H9 (cell line): ENCODE results near the gene CAMTA2. TPM values are rescaled to one million over a fixed set of nuclear protein-coding genes. Genes with fewer than 3 reads are reported as not detected.

Experiments used
- DNase-seq: peaks from one replicate; pipeline ENCODE4 v3.0.0-alpha.2; 2017
- H2AFZ ChIP-seq: one replicate; pipeline ENCODE4 v1.6.1; 2013; ENCODE audit warnings: mild to moderate bottlenecking, low read length, control low read depth, moderate library complexity
- H2AK5ac ChIP-seq: 2 replicates; pipeline ENCODE4 v1.6.1; 2013; ENCODE audit warnings: low read length, control low read depth, mixed read lengths; ENCODE audit not compliant: insufficient read length
- H2BK120ac ChIP-seq: one replicate; pipeline ENCODE4 v1.6.1; 2013; ENCODE audit warnings: low read depth, mild to moderate bottlenecking, low read length, control low read depth, inconsistent platforms; ENCODE audit not compliant: poor library complexity, severe bottlenecking
- H2BK12ac ChIP-seq: 2 replicates; pipeline ENCODE4 v1.6.1; 2013; ENCODE audit warnings: low read length, control low read depth, mixed read lengths, low read depth; ENCODE audit not compliant: insufficient read length
- H2BK15ac ChIP-seq: 2 replicates; pipeline ENCODE4 v1.6.1; 2013; ENCODE audit warnings: low read depth, low read length, control low read depth
- H2BK20ac ChIP-seq: one replicate; pipeline ENCODE4 v1.6.1; 2013; ENCODE audit warnings: low read depth, mild to moderate bottlenecking, low read length, control low read depth, inconsistent platforms; ENCODE audit not compliant: poor library complexity, severe bottlenecking
- H2BK5ac ChIP-seq: 2 replicates; pipeline ENCODE4 v1.6.1; 2013; ENCODE audit warnings: low read length, control low read depth, mixed read lengths; ENCODE audit not compliant: insufficient read length
- H3K14ac ChIP-seq: 2 replicates; pipeline ENCODE4 v1.6.1; 2013; ENCODE audit warnings: low read length, control low read depth; ENCODE audit not compliant: insufficient read depth
- H3K18ac ChIP-seq: 2 replicates; pipeline ENCODE4 v1.6.1; 2013; ENCODE audit warnings: low read depth, mild to moderate bottlenecking, mixed read lengths, low read length, control low read depth; ENCODE audit not compliant: insufficient read length
- H3K23ac ChIP-seq: 2 replicates; pipeline ENCODE4 v1.6.1; 2013; ENCODE audit warnings: low read length, control low read depth, mixed read lengths, low read depth; ENCODE audit not compliant: insufficient read length
- H3K23me2 ChIP-seq: 2 replicates; pipeline ENCODE4 v1.6.1; 2013; ENCODE audit warnings: low read depth, mild to moderate bottlenecking, mixed read lengths, low read length, control low read depth; ENCODE audit not compliant: insufficient read length, poor library complexity, severe bottlenecking
- H3K27ac ChIP-seq: 2 replicates; pipeline ENCODE4 v1.5.1; 2013; ENCODE audit warnings: low read length, control low read depth, mixed read lengths, low read depth; ENCODE audit not compliant: insufficient read length
- H3K27me3 ChIP-seq: 2 replicates; pipeline ENCODE4 v1.6.1; 2013; ENCODE audit warnings: low read length, control low read depth, inconsistent platforms; ENCODE audit not compliant: insufficient read depth
- H3K4ac ChIP-seq: 2 replicates; pipeline ENCODE4 v1.6.1; 2013; ENCODE audit warnings: low read depth, mild to moderate bottlenecking, control low read depth, inconsistent platforms, low read length, moderate library complexity
- H3K4me1 ChIP-seq: 2 replicates; pipeline ENCODE4 v1.6.1; 2013; ENCODE audit warnings: low read length, control low read depth, inconsistent platforms; ENCODE audit not compliant: insufficient read depth
- H3K4me2 ChIP-seq: 2 replicates; pipeline ENCODE4 v1.6.1; 2013; ENCODE audit warnings: low read length, control low read depth, mixed read lengths; ENCODE audit not compliant: insufficient read length, insufficient read depth
- H3K56ac ChIP-seq: 2 replicates; pipeline ENCODE4 v1.6.1; 2013; ENCODE audit warnings: low read depth, mild to moderate bottlenecking, mixed read lengths, low read length, control low read depth; ENCODE audit not compliant: insufficient read length
- H3K79me1 ChIP-seq: 2 replicates; pipeline ENCODE4 v1.6.1; 2013; ENCODE audit warnings: low read depth, mild to moderate bottlenecking, moderate library complexity, low read length, control low read depth, inconsistent platforms; ENCODE audit not compliant: insufficient read depth, poor library complexity, severe bottlenecking
- H3K79me2 ChIP-seq: 2 replicates; pipeline ENCODE4 v1.6.1; 2013; ENCODE audit warnings: low read length, control low read depth, inconsistent platforms; ENCODE audit not compliant: insufficient read depth
- H3K9ac ChIP-seq: 2 replicates; pipeline ENCODE4 v1.6.1; 2013; ENCODE audit warnings: low read length, control low read depth, mixed read lengths; ENCODE audit not compliant: insufficient read length; ENCODE audit errors: extremely low read depth
- H3K9me3 ChIP-seq: one replicate; pipeline ENCODE4 v1.6.1; 2013; ENCODE audit warnings: low read depth, low read length, inconsistent platforms; ENCODE audit not compliant: control insufficient read depth
- H3T11ph ChIP-seq: one replicate; pipeline ENCODE4 v1.6.1; 2013; ENCODE audit warnings: mild to moderate bottlenecking, low read length, control low read depth, inconsistent platforms
- H4K20me1 ChIP-seq: one replicate; pipeline ENCODE4 v1.6.1; 2013; ENCODE audit not compliant: control insufficient read depth, insufficient read length, insufficient read depth
- H4K5ac ChIP-seq: 2 replicates; pipeline ENCODE4 v1.6.1; 2013; ENCODE audit warnings: low read depth, mild to moderate bottlenecking, mixed read lengths, low read length, control low read depth; ENCODE audit not compliant: insufficient read length
- H4K8ac ChIP-seq: replicated peaks from 2 replicates; pipeline ENCODE4 v1.6.1; 2013; ENCODE audit warnings: low read length, control low read depth, mixed read lengths, low read depth; ENCODE audit not compliant: insufficient read length
- H4K91ac ChIP-seq: 2 replicates; pipeline ENCODE4 v1.6.1; 2013; ENCODE audit warnings: low read depth, mild to moderate bottlenecking, moderate library complexity, mixed read lengths, low read length, control low read depth; ENCODE audit not compliant: insufficient read length
- H3K27ac Mint-ChIP-seq, 3 experiments: 2 replicates in 2 of 3; 3 replicates in 1 of 3; pipeline ENCODE4 v1.8.0; 2020 to 2021; ENCODE audit warnings: mixed read lengths in 3 of 3, mild to moderate bottlenecking in 1 of 3, moderate library complexity in 1 of 3
- H3K27me3 Mint-ChIP-seq: 2 replicates; pipeline ENCODE4 v1.8.0; 2021; ENCODE audit warnings: low read depth, mild to moderate bottlenecking, moderate library complexity, mixed read lengths
- H3K36me3 Mint-ChIP-seq, 3 experiments: 2 replicates in 2 of 3; 3 replicates in 1 of 3; pipeline ENCODE4 v1.8.0; 2020 to 2021; ENCODE audit warnings: low read depth in 3 of 3, mixed read lengths in 3 of 3; ENCODE audit not compliant: insufficient read depth in 1 of 3
- H3K4me1 Mint-ChIP-seq, 2 experiments: 2 replicates each; pipeline ENCODE4 v1.8.0; 2020; ENCODE audit warnings: mixed read lengths in 2 of 2
- H3K4me3 Mint-ChIP-seq, 2 experiments: 2 replicates in 1 of 2; 3 replicates in 1 of 2; pipeline ENCODE4 v1.8.0; 2020 to 2021; ENCODE audit warnings: mild to moderate bottlenecking in 2 of 2, mixed read lengths in 2 of 2, moderate library complexity in 1 of 2
- H3K9me3 Mint-ChIP-seq, 2 experiments: 2 replicates in 1 of 2; 3 replicates in 1 of 2; pipeline ENCODE4 v1.8.0; 2020; ENCODE audit warnings: mild to moderate bottlenecking in 2 of 2, mixed read lengths in 2 of 2, moderate library complexity in 1 of 2
- CTCF ChIP-seq: fragments of 200-600 bp; sonication (generic); conservative IDR thresholded peaks from 3 replicates; pipeline ENCODE4 v1.8.0; 2021; ENCODE audit warnings: antibody characterized with exemption, mild to moderate bottlenecking
- WGBS: extraction: QIAGEN DNeasy Blood & Tissue Kit; methylation state at CpG from one replicate; pipeline ENCODE4 v1.1.7; 2013; ENCODE audit warnings: missing lambda C conversion rate, low lambda C conversion rate, mixed read lengths; ENCODE audit not compliant: insufficient read length; ENCODE audit errors: extremely low coverage; 5-methylcytosine and 5-hydroxymethylcytosine counted together
- total RNA-seq: library from RNA; stranded (reverse); gene quantifications from 2 replicates; pipeline ENCODE4 v1.2.1, GENCODE V29; 2021

Gene CAMTA2
- total RNA-seq, 1 experiment from 2014 or later: 15.6 TPM

GRCh38 chr17:5024604-5025003 lies 37.1 kb upstream of the CAMTA2 start:
- Histone ChIP-seq H4K5ac (no peak overlapping the region), H2BK15ac (no peak overlapping the region), H3K14ac (no peak overlapping the region), H3K56ac (no peak overlapping the region), H4K91ac (no peak overlapping the region), H2AK5ac (no peak overlapping the region), H2BK12ac (no peak overlapping the region), H3K79me1 (no peaks in the 10 kb centered on the region), H3K9me3 (no peaks in the 10 kb centered on the region), H3K27ac (no peak overlapping the region), H4K8ac (no peak overlapping the region), H3T11ph (no peak overlapping the region), H2AFZ (no peak overlapping the region), H3K4me2 (no peak overlapping the region), H3K18ac (no peak overlapping the region), H2BK120ac (no peak overlapping the region), H2BK5ac (no peak overlapping the region), H3K9ac (no peak overlapping the region), H3K27me3 (peaks cover 2% of the 10 kb centered on the region; the same call in 1 of the 2 replicates), H3K23me2 (no peaks in the 10 kb centered on the region), H3K79me2 (no peaks in the 10 kb centered on the region), H3K23ac (no peak overlapping the region), H3K4me1 (no peaks in the 10 kb centered on the region), H4K20me1 (no peaks in the 10 kb centered on the region), H3K4ac (no peak overlapping the region), H2BK20ac (no peak overlapping the region)
- no CpG with 5 or more reads among the region's 4 CpGs for WGBS
- DNase-seq: no peak
- H3K9me3 Mint-ChIP-seq: no peaks in the 10 kb centered on the region
- H3K27me3 Mint-ChIP-seq: peaks cover 7% of the 10 kb centered on the region
- H3K36me3 Mint-ChIP-seq: peaks cover 28 to 48% (median 41%) of the 10 kb centered on the region in 3 experiments
- H3K4me1 Mint-ChIP-seq: no peaks in the 10 kb centered on the region
- no peak for TF ChIP-seq CTCF
- H3K4me3 Mint-ChIP-seq: no peak overlapping the region
- H3K27ac Mint-ChIP-seq: peak overlapping the region in 1 of 3 experiments; percentile 73; a peak in 1 of 7 replicates
